Thyroid gland (tissue), 4 donors: ENCODE data around the gene PCMTD2. TPM values are rescaled to one million over a fixed set of nuclear protein-coding genes. Genes with fewer than 3 reads are reported as not detected.
"Not testable (repeated sequence)": the region's sequence is repeated elsewhere in the genome, so short reads cannot be mapped to it uniquely, and the experiment has no call there.

Experiments
- DNase-seq, 2 donors: peaks; one replicate each; pipeline ENCODE4 v3.0.0-alpha.2; 2019
- H3K27ac ChIP-seq, 3 donors: fragments of 200-600 bp; sonication (generic); 1 replicate in 2 of 3; 2 replicates in 1 of 3; pipeline ENCODE4 v1.5.1; 2016 to 2019; ENCODE audit warnings: mild to moderate bottlenecking in 1 of 3, moderate library complexity in 1 of 3
- H3K27me3 ChIP-seq: fragments of 200-600 bp; sonication (generic); one replicate; pipeline ENCODE4 v1.5.1; 2019
- H3K36me3 ChIP-seq, 2 donors: fragments of 200-600 bp; sonication (generic); one replicate each; pipeline ENCODE4 v1.5.1; 2016 to 2019
- H3K4me1 ChIP-seq, 2 donors: fragments of 200-600 bp; sonication (generic); one replicate each; pipeline ENCODE4 v1.5.1; 2017 to 2019
- H3K4me3 ChIP-seq, 3 donors: fragments of 200-600 bp; sonication (generic); replicated peaks in 1 of 3; 1 replicate in 2 of 3; 2 replicates in 1 of 3; pipeline ENCODE4 v1.5.1; 2016; ENCODE audit warnings: mild to moderate bottlenecking in 1 of 3
- H3K9me3 ChIP-seq: fragments of 200-600 bp; sonication (generic); one replicate; pipeline ENCODE4 v1.5.1; 2017
- CTCF ChIP-seq, 6 experiments: fragments of 200-600 bp in 3 of 6; fragments of 450-650 bp in 3 of 6; sonication (generic) in 3 of 6; IDR thresholded peaks; one replicate each; pipeline ENCODE4 v1.5.1; 2016 to 2019; ENCODE audit warnings: antibody characterized with exemption in 6 of 6, mild to moderate bottlenecking in 2 of 6, inconsistent platforms in 1 of 6, moderate library complexity in 1 of 6
- POLR2A ChIP-seq, 2 donors: fragments of 450-650 bp; IDR thresholded peaks; one replicate each; pipeline ENCODE4 v1.6.1; 2017; ENCODE audit warnings: antibody characterized with exemption in 2 of 2, mild to moderate bottlenecking in 2 of 2, moderate library complexity in 1 of 2
- whole genome bisulfite sequencing, 2 donors: methylation state at CpG; one replicate each; pipeline ENCODE4 v1.1.5; 2017; 5-methylcytosine and 5-hydroxymethylcytosine counted together
- intact Hi-C: fragments of 100-400 bp; cut with DNase I; formaldehyde crosslinking; loops from one replicate; pipeline ENCODE4 v1.15.1; 2023
- total RNA-seq, 4 donors: library from RNA; depleted of rRNA; stranded (reverse); fragments of >200 nt; gene quantifications; one replicate each; pipeline ENCODE4 v1.2.3, GENCODE V29; 2016

The PCMTD2 gene
- total RNA-seq, 4 donors from 2014 or later: 87.0 to 156 (median 124) TPM

- TF ChIP-seq POLR2A (IDR thresholded peaks at IDR 0.05) (no peak), CTCF (IDR thresholded peaks at IDR 0.05) (no peak)
- WGBS, 2 donors: 90 to 93% methylated on average over 17 to 25 of the region's 27 CpGs
These were observed 23.7 kb upstream of the PCMTD2 start for GRCh38 chr20:64231621-64232550.

GRCh38 chr20:64232794-64233193, 22.8 kb upstream of the PCMTD2 start:
- H3K4me3 ChIP-seq: no peak overlapping the region
- no peaks in the 10 kb centered on the region for H3K27me3 ChIP-seq
- 69 to 78% methylated on average over 3 of the region's 3 CpGs for WGBS, 2 donors
- no peaks in the 10 kb centered on the region for H3K36me3 ChIP-seq
- intact Hi-C loops: no loop called here
- H3K4me1 ChIP-seq: peaks cover 0 to 16% of the 10 kb centered on the region in 2 donors
- H3K27ac ChIP-seq: no peak overlapping the region
- H3K9me3 ChIP-seq: no peaks in the 10 kb centered on the region
- TF ChIP-seq CTCF (IDR thresholded peaks at IDR 0.05) (no peak), POLR2A (IDR thresholded peaks at IDR 0.05) (no peak)
- DNase-seq: peak; percentile 56 to 59

More at GRCh38 chr20:64231621-64232550, 23.7 kb upstream of the PCMTD2 start:
- Histone ChIP-seq H3K27ac (no peak overlapping the region), H3K9me3 (no peaks in the 10 kb centered on the region), H3K4me1 (peaks cover 0 to 16% of the 10 kb centered on the region in 2 donors), H3K36me3 (no peaks in the 10 kb centered on the region), H3K4me3 (no peak overlapping the region), H3K27me3 (no peaks in the 10 kb centered on the region)
- intact Hi-C loops: no loop called here
- DNase-seq: no peak

GRCh38 chr20:64233725-64234124, 21.8 kb upstream of the PCMTD2 start:
- no peak overlapping the region for H3K27ac ChIP-seq
- intact Hi-C loops: no loop called here
- TF ChIP-seq POLR2A (IDR thresholded peaks at IDR 0.05): no peak
- TF ChIP-seq CTCF (IDR thresholded peaks at IDR 0.05): no peak
- H3K27me3 ChIP-seq: no peaks in the 10 kb centered on the region
- 67 to 77% methylated on average over 5 of the region's 5 CpGs for WGBS, 2 donors
- peak; percentile 45 to 67 for DNase-seq
- peaks cover 0 to 16% of the 10 kb centered on the region in 2 donors for H3K4me1 ChIP-seq
- no peaks in the 10 kb centered on the region for H3K9me3 ChIP-seq
- no peak overlapping the region for H3K4me3 ChIP-seq
- H3K36me3 ChIP-seq: no peaks in the 10 kb centered on the region

- Histone ChIP-seq H3K4me3 (no peak overlapping the region), H3K27ac (no peak overlapping the region), H3K4me1 (peaks cover 0 to 16% of the 10 kb centered on the region in 2 donors), H3K36me3 (no peaks in the 10 kb centered on the region), H3K27me3 (no peaks in the 10 kb centered on the region), H3K9me3 (no peaks in the 10 kb centered on the region)
- 95% methylated on average over 7 to 11 of the region's 11 CpGs for WGBS, 2 donors
- intact Hi-C loops: no loop called here
- TF ChIP-seq CTCF (IDR thresholded peaks at IDR 0.05): no peak
- TF ChIP-seq POLR2A (IDR thresholded peaks at IDR 0.05): no peak
- no peak for DNase-seq
These were observed 21.2 kb upstream of the PCMTD2 start for GRCh38 chr20:64234291-64234791.

GRCh38 chr20:64234921-64235565, 20.5 kb upstream of the PCMTD2 start:
- H3K27me3 ChIP-seq, H3K36me3 ChIP-seq, H3K27ac ChIP-seq, H3K4me3 ChIP-seq, DNase-seq, H3K9me3 ChIP-seq, intact Hi-C loops: not testable (repeated sequence)
- H3K4me1 ChIP-seq: peaks cover 0 to 16% of the 10 kb centered on the region in 2 donors
- 91 to 95% methylated on average over 14 to 15 of the region's 17 CpGs for WGBS, 2 donors
